Measurements from ENCODE around the gene TAF7L. TPM values are rescaled to one million over a fixed set of nuclear protein-coding genes. Genes with fewer than 3 reads are reported as not detected.
"Not testable (repeated sequence)": the region's sequence is repeated elsewhere in the genome, so short reads cannot be mapped to it uniquely, and the experiment has no call there.

The TAF7L gene
- total RNA-seq, 1 experiment from 2014 or later, result not detected

DNA sequence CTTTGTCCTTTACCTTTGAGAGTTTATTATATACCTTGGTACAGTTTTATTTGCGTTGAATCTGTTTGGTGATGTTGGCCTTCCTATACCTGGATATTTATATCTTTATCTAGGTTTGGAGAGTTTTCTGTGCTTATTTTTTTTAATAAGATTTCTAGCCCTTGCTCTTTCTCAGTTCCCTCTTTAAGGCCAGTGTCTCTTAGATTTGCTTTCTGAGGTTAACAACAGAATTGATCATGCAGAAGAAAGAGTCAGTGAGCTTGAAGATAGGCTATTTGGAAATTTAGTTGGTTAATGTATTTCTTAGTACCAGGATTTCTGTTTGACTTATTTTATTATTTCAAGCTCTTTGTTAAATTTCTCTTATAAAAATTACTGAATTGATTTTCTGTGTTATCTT lies 12.7 kb upstream of the TAF7L start:
- Mint-ChIP-seq H3K27me3 (ENCODE audit: low read depth) (peaks cover 2% of the 10 kb centered on the region), H3K4me1 (no peaks in the 10 kb centered on the region), H3K36me3 (ENCODE audit: insufficient read depth in 1 of 3, low read depth in 3 of 3) (no peaks in the 10 kb centered on the region; a peak in 1 of 7 replicates), H3K4me3 (no peak overlapping the region), H3K9me3 (peaks cover 60 to 64% of the 10 kb centered on the region in 2 experiments), H3K27ac (no peak overlapping the region)
- no peak overlapping the region for H3T11ph ChIP-seq (ENCODE audit: low read length)
- no peak overlapping the region for H2BK12ac ChIP-seq (ENCODE audit: insufficient read length, low read depth, low read length)
- no peak overlapping the region for H4K91ac ChIP-seq (ENCODE audit: insufficient read length, low read depth, low read length)
- H4K8ac ChIP-seq (replicated peaks; ENCODE audit: insufficient read length, low read depth, low read length), result no peak overlapping the region
- no peak overlapping the region for H3K4me2 ChIP-seq (ENCODE audit: insufficient read depth, insufficient read length, low read length)
- no peak overlapping the region for H3K14ac ChIP-seq (ENCODE audit: insufficient read depth, low read length)
- no peak overlapping the region for H2AK5ac ChIP-seq (ENCODE audit: insufficient read length, low read length)
- H3K23ac ChIP-seq (ENCODE audit: insufficient read length, low read depth, low read length), result no peak overlapping the region
- no CpG with 5 or more reads among the region's 1 CpG for WGBS (ENCODE audit: extremely low coverage, insufficient read length, low lambda C conversion rate)
- H3K27me3 ChIP-seq (ENCODE audit: insufficient read depth, low read length), result no peaks in the 10 kb centered on the region
- H2BK20ac ChIP-seq (ENCODE audit: low read depth, low read length, poor library complexity, severe bottlenecking), result no peak overlapping the region
- no peak overlapping the region for H2BK15ac ChIP-seq (ENCODE audit: low read depth, low read length)
- no peak overlapping the region for H3K56ac ChIP-seq (ENCODE audit: insufficient read length, low read depth, low read length)
- H3K27ac ChIP-seq (ENCODE audit: insufficient read length, low read depth, low read length), result no peak overlapping the region
- no peaks in the 10 kb centered on the region for H3K23me2 ChIP-seq (ENCODE audit: insufficient read length, low read depth, low read length, poor library complexity, severe bottlenecking)
- H3K9ac ChIP-seq (ENCODE audit: extremely low read depth, insufficient read length, low read length), result no peak overlapping the region
- no peaks in the 10 kb centered on the region for H3K79me1 ChIP-seq (ENCODE audit: insufficient read depth, low read depth, low read length, poor library complexity, severe bottlenecking)
- H4K5ac ChIP-seq (ENCODE audit: insufficient read length, low read depth, low read length), result no peak overlapping the region
- H4K20me1 ChIP-seq (ENCODE audit: control insufficient read depth, insufficient read depth, insufficient read length), result no peaks in the 10 kb centered on the region
- H3K4ac ChIP-seq (ENCODE audit: low read depth, low read length), result no peak overlapping the region
- no peak overlapping the region for H2BK5ac ChIP-seq (ENCODE audit: insufficient read length, low read length)
- DNase-seq, result no peak
- H3K79me2 ChIP-seq (ENCODE audit: insufficient read depth, low read length), result no peaks in the 10 kb centered on the region
- no peaks in the 10 kb centered on the region for H3K4me1 ChIP-seq (ENCODE audit: insufficient read depth, low read length)
- H3K9me3 ChIP-seq (ENCODE audit: control insufficient read depth, low read depth, low read length), result peaks cover 10% of the 10 kb centered on the region
- no peak overlapping the region for H2AFZ ChIP-seq (ENCODE audit: low read length)
- no peak overlapping the region for H3K18ac ChIP-seq (ENCODE audit: insufficient read length, low read depth, low read length)
- no peak overlapping the region for H2BK120ac ChIP-seq (ENCODE audit: low read depth, low read length, poor library complexity, severe bottlenecking)
- TF ChIP-seq, protein P1, sequence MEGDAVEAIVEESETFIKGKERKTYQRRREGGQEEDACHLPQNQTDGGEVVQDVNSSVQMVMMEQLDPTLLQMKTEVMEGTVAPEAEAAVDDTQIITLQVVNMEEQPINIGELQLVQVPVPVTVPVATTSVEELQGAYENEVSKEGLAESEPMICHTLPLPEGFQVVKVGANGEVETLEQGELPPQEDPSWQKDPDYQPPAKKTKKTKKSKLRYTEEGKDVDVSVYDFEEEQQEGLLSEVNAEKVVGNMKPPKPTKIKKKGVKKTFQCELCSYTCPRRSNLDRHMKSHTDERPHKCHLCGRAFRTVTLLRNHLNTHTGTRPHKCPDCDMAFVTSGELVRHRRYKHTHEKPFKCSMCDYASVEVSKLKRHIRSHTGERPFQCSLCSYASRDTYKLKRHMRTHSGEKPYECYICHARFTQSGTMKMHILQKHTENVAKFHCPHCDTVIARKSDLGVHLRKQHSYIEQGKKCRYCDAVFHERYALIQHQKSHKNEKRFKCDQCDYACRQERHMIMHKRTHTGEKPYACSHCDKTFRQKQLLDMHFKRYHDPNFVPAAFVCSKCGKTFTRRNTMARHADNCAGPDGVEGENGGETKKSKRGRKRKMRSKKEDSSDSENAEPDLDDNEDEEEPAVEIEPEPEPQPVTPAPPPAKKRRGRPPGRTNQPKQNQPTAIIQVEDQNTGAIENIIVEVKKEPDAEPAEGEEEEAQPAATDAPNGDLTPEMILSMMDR (conservative IDR thresholded peaks at IDR 0.05), result no peak

DNA sequence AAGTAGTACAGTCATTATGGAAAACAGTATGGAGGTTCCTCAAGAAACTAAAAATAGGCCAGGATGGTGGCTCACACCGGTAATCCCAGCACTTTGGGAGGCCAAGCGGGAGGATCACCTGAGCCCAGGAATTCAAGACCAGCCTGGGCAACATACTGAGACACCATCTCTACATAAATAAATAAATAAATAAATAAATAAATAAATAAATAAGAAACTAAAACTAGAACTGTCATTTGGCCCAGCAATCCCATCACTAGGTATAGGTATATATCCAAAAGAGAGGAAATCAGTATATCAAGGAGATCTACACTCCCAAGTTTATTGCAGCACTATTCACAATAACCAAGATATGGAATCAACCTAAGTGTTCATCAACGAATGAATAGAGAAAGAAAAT lies 4.5 kb upstream of the TAF7L start:
- not testable (repeated sequence) for H3K4me3 Mint-ChIP-seq; H3K27me3 Mint-ChIP-seq (ENCODE audit: low read depth); DNase-seq; H2AK5ac ChIP-seq (ENCODE audit: insufficient read length, low read length); H3K79me1 ChIP-seq (ENCODE audit: insufficient read depth, low read depth, low read length, poor library complexity, severe bottlenecking); H2BK120ac ChIP-seq (ENCODE audit: low read depth, low read length, poor library complexity, severe bottlenecking); H3T11ph ChIP-seq (ENCODE audit: low read length); H3K4me1 Mint-ChIP-seq; H4K91ac ChIP-seq (ENCODE audit: insufficient read length, low read depth, low read length); H3K9ac ChIP-seq (ENCODE audit: extremely low read depth, insufficient read length, low read length); H3K4me1 ChIP-seq (ENCODE audit: insufficient read depth, low read length); H3K79me2 ChIP-seq (ENCODE audit: insufficient read depth, low read length); H3K23me2 ChIP-seq (ENCODE audit: insufficient read length, low read depth, low read length, poor library complexity, severe bottlenecking); H3K23ac ChIP-seq (ENCODE audit: insufficient read length, low read depth, low read length); H3K18ac ChIP-seq (ENCODE audit: insufficient read length, low read depth, low read length); H2AFZ ChIP-seq (ENCODE audit: low read length); H4K20me1 ChIP-seq (ENCODE audit: control insufficient read depth, insufficient read depth, insufficient read length); H3K4me2 ChIP-seq (ENCODE audit: insufficient read depth, insufficient read length, low read length); H4K5ac ChIP-seq (ENCODE audit: insufficient read length, low read depth, low read length); H2BK5ac ChIP-seq (ENCODE audit: insufficient read length, low read length); H3K27me3 ChIP-seq (ENCODE audit: insufficient read depth, low read length); H3K27ac Mint-ChIP-seq; H3K4ac ChIP-seq (ENCODE audit: low read depth, low read length); H2BK20ac ChIP-seq (ENCODE audit: low read depth, low read length, poor library complexity, severe bottlenecking); H3K14ac ChIP-seq (ENCODE audit: insufficient read depth, low read length); H3K36me3 Mint-ChIP-seq (ENCODE audit: insufficient read depth in 1 of 3, low read depth in 3 of 3); H2BK12ac ChIP-seq (ENCODE audit: insufficient read length, low read depth, low read length); H3K56ac ChIP-seq (ENCODE audit: insufficient read length, low read depth, low read length); H4K8ac ChIP-seq (replicated peaks; ENCODE audit: insufficient read length, low read depth, low read length); H2BK15ac ChIP-seq (ENCODE audit: low read depth, low read length); H3K27ac ChIP-seq (ENCODE audit: insufficient read length, low read depth, low read length)
- WGBS (ENCODE audit: extremely low coverage, insufficient read length, low lambda C conversion rate), result no CpG with 5 or more reads among the region's 3 CpGs
- H3K9me3 ChIP-seq (ENCODE audit: control insufficient read depth, low read depth, low read length), result peaks cover 11% of the 10 kb centered on the region
- peaks cover 43 to 68% of the 10 kb centered on the region in 2 experiments for H3K9me3 Mint-ChIP-seq
